ENCODE measurements around the gene RASD1. TPM values are rescaled to one million over a fixed set of nuclear protein-coding genes. Genes with fewer than 3 reads are reported as not detected.

Gene RASD1
- total RNA-seq, 1 experiment from 2014 or later = 11.0 TPM

GRCh38 chr17:17469996-17470395, 26.2 kb downstream of the RASD1 start:
- ChIA-PET CTCF (interaction anchor here (0.8 kb wide), 1 partner anchor 53 kb away, joined by 5 read pairs; no protein-coding TSS in a partner anchor), POLR2A (no interaction called here)
- H3K4me3 ChIP-seq (ENCODE audit: low read depth, low read length) = no peak overlapping the region
- intact Hi-C loops (cut with micrococcal nuclease; ENCODE audit: unreplicated experiment) = no loop called here
- H3K4me1 Mint-ChIP-seq (ENCODE audit: low read depth, unreplicated experiment) = no peaks in the 10 kb centered on the region
- H3K4me1 ChIP-seq = no peaks in the 10 kb centered on the region
- no peak overlapping the region for H3K27ac Mint-ChIP-seq (ENCODE audit: unreplicated experiment)
- H3K9me3 Mint-ChIP-seq (ENCODE audit: unreplicated experiment) = no peaks in the 10 kb centered on the region
- TF ChIP-seq CTCF (IDR thresholded peaks at IDR 0.05; ENCODE audit: insufficient read depth in 1 of 2, low read depth in 1 of 2, low read length in 1 of 2, severe bottlenecking in 1 of 2, unreplicated experiment in 1 of 2) = no peak
- H3K9me3 ChIP-seq = no peaks in the 10 kb centered on the region
- no peak for DNase-seq
- H3K27me3 Mint-ChIP-seq (ENCODE audit: insufficient read depth, unreplicated experiment) = peaks cover 3% of the 10 kb centered on the region
- H3K36me3 ChIP-seq (ENCODE audit: control insufficient read depth, insufficient read depth, low read length) = no peaks in the 10 kb centered on the region
- H3K4me3 Mint-ChIP-seq (ENCODE audit: unreplicated experiment) = no peak overlapping the region
- no TSS peak for BruUV-seq (replicated peaks)
- H3K27me3 ChIP-seq (replicated peaks; ENCODE audit: control insufficient read depth, insufficient read depth, low read length) = no peaks in the 10 kb centered on the region
- no peaks in the 10 kb centered on the region for H3K36me3 Mint-ChIP-seq (ENCODE audit: insufficient read depth, unreplicated experiment)

GRCh38 chr17:17469358-17469757, 26.8 kb downstream of the RASD1 start:
- Mint-ChIP-seq H3K4me1 (ENCODE audit: low read depth, unreplicated experiment) (no peaks in the 10 kb centered on the region), H3K27ac (ENCODE audit: unreplicated experiment) (no peak overlapping the region), H3K27me3 (ENCODE audit: insufficient read depth, unreplicated experiment) (peaks cover 6% of the 10 kb centered on the region), H3K36me3 (ENCODE audit: insufficient read depth, unreplicated experiment) (no peaks in the 10 kb centered on the region), H3K4me3 (ENCODE audit: unreplicated experiment) (no peak overlapping the region), H3K9me3 (ENCODE audit: unreplicated experiment) (no peaks in the 10 kb centered on the region)
- TF ChIP-seq CTCF (IDR thresholded peaks at IDR 0.05; ENCODE audit: insufficient read depth in 1 of 2, low read depth in 1 of 2, low read length in 1 of 2, severe bottlenecking in 1 of 2, unreplicated experiment in 1 of 2) = no peak
- POLR2A ChIA-PET = no interaction called here
- intact Hi-C loops (cut with micrococcal nuclease; ENCODE audit: unreplicated experiment) = no loop called here
- DNase-seq = no peak
- Histone ChIP-seq H3K4me3 (ENCODE audit: low read depth, low read length) (no peak overlapping the region), H3K27me3 (replicated peaks; ENCODE audit: control insufficient read depth, insufficient read depth, low read length) (no peaks in the 10 kb centered on the region), H3K4me1 (no peaks in the 10 kb centered on the region), H3K36me3 (ENCODE audit: control insufficient read depth, insufficient read depth, low read length) (no peaks in the 10 kb centered on the region), H3K9me3 (no peaks in the 10 kb centered on the region)
- no TSS peak for BruUV-seq (replicated peaks)
- CTCF ChIA-PET = no interaction called here

- Mint-ChIP-seq H3K4me3 (ENCODE audit: unreplicated experiment) (no peak overlapping the region), H3K9me3 (ENCODE audit: unreplicated experiment) (no peaks in the 10 kb centered on the region), H3K36me3 (ENCODE audit: insufficient read depth, unreplicated experiment) (no peaks in the 10 kb centered on the region), H3K4me1 (ENCODE audit: low read depth, unreplicated experiment) (no peaks in the 10 kb centered on the region), H3K27ac (ENCODE audit: unreplicated experiment) (no peak overlapping the region), H3K27me3 (ENCODE audit: insufficient read depth, unreplicated experiment) (peaks cover 4% of the 10 kb centered on the region)
- intact Hi-C loops (cut with micrococcal nuclease; ENCODE audit: unreplicated experiment) = no loop called here
- ChIA-PET POLR2A (no interaction called here), CTCF (interaction anchor here (1.0 kb wide), 1 partner anchor 33 kb away, joined by 3 read pairs; no protein-coding TSS in a partner anchor)
- no peak for TF ChIP-seq CTCF (IDR thresholded peaks at IDR 0.05; ENCODE audit: insufficient read depth in 1 of 2, low read depth in 1 of 2, low read length in 1 of 2, severe bottlenecking in 1 of 2, unreplicated experiment in 1 of 2)
- no peaks in the 10 kb centered on the region for H3K36me3 ChIP-seq (ENCODE audit: control insufficient read depth, insufficient read depth, low read length)
- DNase-seq = no peak
- H3K27me3 ChIP-seq (replicated peaks; ENCODE audit: control insufficient read depth, insufficient read depth, low read length) = no peaks in the 10 kb centered on the region
- no peaks in the 10 kb centered on the region for H3K9me3 ChIP-seq
- no TSS peak for BruUV-seq (replicated peaks)
- H3K4me3 ChIP-seq (ENCODE audit: low read depth, low read length) = no peak overlapping the region
- no peaks in the 10 kb centered on the region for H3K4me1 ChIP-seq
Measured at GRCh38 chr17:17468217-17469010, 27.8 kb downstream of the RASD1 start.
